ENCODE data around the gene PLS3.
"Not testable (repeated sequence)": the region's sequence is repeated elsewhere in the genome, so short reads cannot be mapped to it uniquely, and the experiment has no call there.

Gene PLS3

DNA sequence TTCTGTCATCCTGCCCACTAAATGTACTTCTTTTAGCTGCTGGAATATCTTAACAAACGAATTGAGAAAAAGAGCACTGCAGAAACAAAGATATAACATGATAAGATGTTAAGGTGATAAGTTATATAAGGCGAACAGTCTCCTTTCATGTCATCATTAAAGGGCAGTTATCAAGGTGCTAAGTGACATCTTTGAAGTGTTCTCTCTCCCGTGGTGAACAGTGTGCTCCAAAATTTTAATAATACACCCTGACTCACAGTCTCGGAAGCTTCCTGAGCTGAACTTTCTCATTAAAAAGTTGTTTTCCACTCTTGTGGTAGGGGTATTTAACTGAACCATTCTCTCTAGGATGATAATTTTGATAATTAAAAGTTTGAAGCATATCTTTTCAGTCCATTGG, 61.6 kb downstream of the PLS3 start:
- TF ChIP-seq, protein P1, sequence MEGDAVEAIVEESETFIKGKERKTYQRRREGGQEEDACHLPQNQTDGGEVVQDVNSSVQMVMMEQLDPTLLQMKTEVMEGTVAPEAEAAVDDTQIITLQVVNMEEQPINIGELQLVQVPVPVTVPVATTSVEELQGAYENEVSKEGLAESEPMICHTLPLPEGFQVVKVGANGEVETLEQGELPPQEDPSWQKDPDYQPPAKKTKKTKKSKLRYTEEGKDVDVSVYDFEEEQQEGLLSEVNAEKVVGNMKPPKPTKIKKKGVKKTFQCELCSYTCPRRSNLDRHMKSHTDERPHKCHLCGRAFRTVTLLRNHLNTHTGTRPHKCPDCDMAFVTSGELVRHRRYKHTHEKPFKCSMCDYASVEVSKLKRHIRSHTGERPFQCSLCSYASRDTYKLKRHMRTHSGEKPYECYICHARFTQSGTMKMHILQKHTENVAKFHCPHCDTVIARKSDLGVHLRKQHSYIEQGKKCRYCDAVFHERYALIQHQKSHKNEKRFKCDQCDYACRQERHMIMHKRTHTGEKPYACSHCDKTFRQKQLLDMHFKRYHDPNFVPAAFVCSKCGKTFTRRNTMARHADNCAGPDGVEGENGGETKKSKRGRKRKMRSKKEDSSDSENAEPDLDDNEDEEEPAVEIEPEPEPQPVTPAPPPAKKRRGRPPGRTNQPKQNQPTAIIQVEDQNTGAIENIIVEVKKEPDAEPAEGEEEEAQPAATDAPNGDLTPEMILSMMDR (IDR thresholded peaks at IDR 0.05; ENCODE audit: control insufficient read depth, insufficient read depth, low read depth, low read length, missing control alignments), result no peak
- H3K4me3 ChIP-seq (ENCODE audit: control insufficient read depth, low read depth, low read length), result no peak overlapping the region
- no peak for DNase-seq (ENCODE audit: low read depth)

GRCh38 chrX:115624916-115625315, 63.9 kb downstream of the PLS3 start:
- TF ChIP-seq, protein P1 (IDR thresholded peaks at IDR 0.05; ENCODE audit: control insufficient read depth, insufficient read depth, low read depth, low read length, missing control alignments), result no peak

DNA sequence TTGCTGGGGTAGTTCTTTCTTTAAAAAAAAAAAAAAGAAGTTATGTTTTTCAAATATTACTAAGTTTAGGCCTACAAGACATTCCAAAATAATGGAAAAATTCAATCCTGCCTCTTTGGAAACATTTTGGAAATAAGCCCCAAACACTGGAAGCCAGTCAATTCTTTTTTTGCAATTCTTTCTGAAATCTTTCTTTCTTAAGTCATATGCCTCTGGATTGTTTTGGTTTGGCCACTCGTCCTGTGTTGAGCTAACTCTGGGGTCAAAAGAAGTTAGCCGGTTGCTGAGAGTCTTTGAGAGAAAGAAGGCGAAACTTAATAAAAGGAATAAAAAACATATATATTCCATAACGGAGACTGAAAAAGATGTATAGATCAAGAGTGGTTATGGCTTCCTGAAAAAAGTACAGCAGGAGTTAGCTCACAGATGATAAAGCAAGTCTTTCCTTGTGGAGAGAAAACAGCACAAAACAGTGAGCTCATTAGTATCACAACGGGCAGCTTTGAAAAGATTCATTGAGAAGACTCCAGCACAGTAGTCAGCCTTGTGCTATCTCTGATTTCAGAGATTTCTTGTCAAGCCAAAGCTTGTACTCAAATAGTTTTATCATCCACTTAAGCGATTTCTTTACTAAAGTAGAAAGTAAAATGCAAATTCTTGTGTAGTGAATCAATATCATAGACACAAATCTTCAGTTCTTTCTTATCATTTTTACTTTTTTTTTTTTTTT, 64.8 kb downstream of the PLS3 start:
- TF ChIP-seq, protein P1 (IDR thresholded peaks at IDR 0.05; ENCODE audit: control insufficient read depth, insufficient read depth, low read depth, low read length, missing control alignments), result no peak
- DNase-seq (ENCODE audit: low read depth), result peak; percentile 10
- H3K4me3 ChIP-seq (ENCODE audit: control insufficient read depth, low read depth, low read length), result no peak overlapping the region

More at GRCh38 chrX:115624916-115625315, 63.9 kb downstream of the PLS3 start:
- H3K4me3 ChIP-seq (ENCODE audit: control insufficient read depth, low read depth, low read length), result no peak overlapping the region
- no peak for DNase-seq (ENCODE audit: low read depth)

GRCh38 chrX:115630204-115630603, 69.2 kb downstream of the PLS3 start:
- TF ChIP-seq, protein P1 (IDR thresholded peaks at IDR 0.05; ENCODE audit: control insufficient read depth, insufficient read depth, low read depth, low read length, missing control alignments), result no peak
- DNase-seq (ENCODE audit: low read depth), result no peak
- H3K4me3 ChIP-seq (ENCODE audit: control insufficient read depth, low read depth, low read length), result no peak overlapping the region

GRCh38 chrX:115632455-115632854, 71.5 kb downstream of the PLS3 start:
- no peak overlapping the region for H3K4me3 ChIP-seq (ENCODE audit: control insufficient read depth, low read depth, low read length)
- TF ChIP-seq, protein P1 (IDR thresholded peaks at IDR 0.05; ENCODE audit: control insufficient read depth, insufficient read depth, low read depth, low read length, missing control alignments), result no peak
- DNase-seq (ENCODE audit: low read depth), result peak; percentile 7

GRCh38 chrX:115633397-115633796, 72.4 kb downstream of the PLS3 start:
- DNase-seq (ENCODE audit: low read depth); H3K4me3 ChIP-seq (ENCODE audit: control insufficient read depth, low read depth, low read length): not testable (repeated sequence)

- TF ChIP-seq, protein P1 (IDR thresholded peaks at IDR 0.05; ENCODE audit: control insufficient read depth, insufficient read depth, low read depth, low read length, missing control alignments), result no peak
- no peak overlapping the region for H3K4me3 ChIP-seq (ENCODE audit: control insufficient read depth, low read depth, low read length)
- DNase-seq (ENCODE audit: low read depth), result no peak
These were observed 78.4 kb downstream of the PLS3 start for GRCh38 chrX:115639334-115639880.

Measured in AG09309 (cell line).